B cell (primary cell): Measurements from ENCODE around the gene FBXW4.

Source experiments
- EZH2 ChIP-seq: IDR thresholded peaks from 2 replicates; pipeline ENCODE4 v1.6.1; 2012; ENCODE audit warnings: borderline replicate concordance, low read depth, mild to moderate bottlenecking, moderate library complexity, low read length; ENCODE audit not compliant: insufficient read depth, poor library complexity, severe bottlenecking
- TF ChIP-seq, protein P1 (sequence below): fragments of 200-600 bp; IDR thresholded peaks from one replicate; pipeline ENCODE4 v1.8.0; 2022; ENCODE audit warnings: antibody characterized with exemption, mild to moderate bottlenecking

DNA sequence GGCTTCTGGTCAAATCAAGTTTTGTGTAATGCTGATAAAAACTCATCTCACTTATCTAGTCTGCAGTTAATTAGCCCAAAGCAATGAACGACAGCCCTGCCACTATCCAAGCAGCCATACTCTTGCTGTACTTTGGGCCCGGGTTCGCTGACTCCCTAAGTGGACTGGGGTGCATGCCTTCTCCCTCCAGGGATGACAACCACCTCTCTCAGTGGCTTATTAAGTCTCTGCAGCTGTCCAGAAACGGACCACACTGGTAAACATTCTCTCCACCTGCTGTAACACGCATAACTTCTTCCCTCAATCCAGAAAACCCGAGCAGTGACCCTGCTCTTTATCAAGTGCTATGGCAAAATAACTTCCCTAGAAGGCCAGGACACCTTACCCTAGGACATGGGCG lies 3.9 kb downstream of the FBXW4 start:
- TF ChIP-seq, protein P1, sequence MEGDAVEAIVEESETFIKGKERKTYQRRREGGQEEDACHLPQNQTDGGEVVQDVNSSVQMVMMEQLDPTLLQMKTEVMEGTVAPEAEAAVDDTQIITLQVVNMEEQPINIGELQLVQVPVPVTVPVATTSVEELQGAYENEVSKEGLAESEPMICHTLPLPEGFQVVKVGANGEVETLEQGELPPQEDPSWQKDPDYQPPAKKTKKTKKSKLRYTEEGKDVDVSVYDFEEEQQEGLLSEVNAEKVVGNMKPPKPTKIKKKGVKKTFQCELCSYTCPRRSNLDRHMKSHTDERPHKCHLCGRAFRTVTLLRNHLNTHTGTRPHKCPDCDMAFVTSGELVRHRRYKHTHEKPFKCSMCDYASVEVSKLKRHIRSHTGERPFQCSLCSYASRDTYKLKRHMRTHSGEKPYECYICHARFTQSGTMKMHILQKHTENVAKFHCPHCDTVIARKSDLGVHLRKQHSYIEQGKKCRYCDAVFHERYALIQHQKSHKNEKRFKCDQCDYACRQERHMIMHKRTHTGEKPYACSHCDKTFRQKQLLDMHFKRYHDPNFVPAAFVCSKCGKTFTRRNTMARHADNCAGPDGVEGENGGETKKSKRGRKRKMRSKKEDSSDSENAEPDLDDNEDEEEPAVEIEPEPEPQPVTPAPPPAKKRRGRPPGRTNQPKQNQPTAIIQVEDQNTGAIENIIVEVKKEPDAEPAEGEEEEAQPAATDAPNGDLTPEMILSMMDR: no peak
- no peak for TF ChIP-seq EZH2
